Measurements from ENCODE around the gene MYH9.
A peak's percentile ranks its signal among the peaks of the same experiment; 100 is the strongest.
"Not testable (repeated sequence)": the region's sequence is repeated elsewhere in the genome, so short reads cannot be mapped to it uniquely, and the experiment has no call there.

Gene MYH9

GRCh38 chr22:36258701-36259614 is 128.8 kb downstream of the MYH9 start:
- no peak for DNase-seq (ENCODE audit: extremely low spot score, insufficient read length, low read depth)
- FAIRE-seq, result peak; percentile 24

DNA sequence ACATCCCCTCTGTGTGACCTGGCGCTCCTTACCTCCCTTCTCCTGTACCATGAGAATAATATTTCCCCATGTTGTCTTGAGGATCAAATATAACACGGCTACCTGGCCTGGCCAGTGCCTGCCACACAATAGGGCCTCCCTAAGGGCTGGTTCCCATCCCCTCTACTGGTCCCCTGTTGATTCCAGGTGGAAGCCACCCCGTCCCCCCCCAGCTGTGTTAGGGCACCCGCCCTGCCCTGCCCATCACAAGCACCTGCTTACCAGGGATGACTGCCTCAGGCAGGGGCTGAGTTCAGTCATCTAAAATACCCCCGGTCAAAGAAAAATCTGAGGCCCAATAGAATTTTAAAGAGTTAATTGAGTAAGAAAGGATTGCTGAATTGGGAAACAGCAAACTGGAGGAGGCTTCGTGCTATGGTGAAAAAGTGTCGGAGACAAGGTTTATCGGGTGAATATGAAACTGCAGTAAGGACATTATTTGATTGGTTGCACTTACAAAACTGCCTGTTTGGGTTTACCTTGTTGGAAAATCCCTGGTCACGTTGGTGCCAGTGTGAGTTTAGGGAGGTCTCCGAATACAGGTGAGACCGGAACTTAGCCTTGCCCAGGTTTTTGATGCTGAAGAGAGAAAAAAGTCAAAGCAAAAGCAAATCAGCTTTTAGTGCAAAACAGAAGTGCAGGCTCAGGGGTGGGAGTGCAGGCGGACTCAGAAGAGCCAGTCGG is 129.7 kb downstream of the MYH9 start:
- FAIRE-seq, result no peak

GRCh38 chr22:36257308-36257707 is 130.5 kb downstream of the MYH9 start:
- FAIRE-seq (no peak), DNase-seq (ENCODE audit: extremely low spot score, insufficient read length, low read depth) (no peak)

More for the DNA sequence above, 129.7 kb downstream of the MYH9 start:
- DNase-seq (ENCODE audit: extremely low spot score, insufficient read length, low read depth), result no peak

DNA sequence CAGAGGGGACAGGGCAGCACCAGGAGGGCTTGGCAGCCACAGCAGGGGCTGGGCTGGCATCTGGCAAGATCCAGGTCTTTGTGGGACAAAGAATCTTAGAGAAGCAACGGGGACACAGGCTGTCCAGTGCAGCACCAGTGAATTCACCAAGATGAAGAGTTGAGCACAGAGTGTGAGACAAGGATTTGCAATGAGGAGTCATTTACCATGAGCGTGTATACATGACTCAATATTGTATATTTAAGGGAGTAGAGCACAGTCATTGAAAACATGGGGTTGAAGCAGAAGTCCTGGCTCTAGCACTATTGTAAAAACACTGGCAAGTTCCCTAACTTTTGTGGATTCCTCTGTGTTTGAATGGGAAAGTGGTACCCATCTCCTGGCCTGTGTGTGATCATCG is 131.3 kb downstream of the MYH9 start:
- FAIRE-seq, result no peak

DNA sequence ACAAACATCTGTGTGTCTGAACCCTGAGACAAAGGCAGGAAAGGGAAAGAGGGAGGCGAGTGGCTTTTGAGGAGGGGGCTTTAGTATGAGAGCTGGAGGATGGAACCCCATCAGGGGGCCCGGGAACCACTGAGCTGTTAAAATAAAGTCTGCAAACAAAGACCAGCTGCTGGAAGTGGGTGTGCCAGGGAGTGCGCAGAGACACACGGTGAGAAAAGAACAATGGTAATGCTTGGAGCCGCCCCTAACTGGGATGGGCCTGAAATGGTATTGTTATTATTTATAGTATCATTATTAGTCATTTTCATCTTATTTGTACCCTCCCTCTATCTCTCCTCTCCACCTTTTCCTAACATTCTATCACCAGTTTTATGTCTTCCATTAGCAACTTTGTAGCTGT is 132.2 kb downstream of the MYH9 start:
- not testable (repeated sequence) for DNase-seq (ENCODE audit: extremely low spot score, insufficient read length, low read depth)

More for the DNA sequence above, 131.3 kb downstream of the MYH9 start:
- no peak for DNase-seq (ENCODE audit: extremely low spot score, insufficient read length, low read depth)

GRCh38 chr22:36253523-36254490 is 134.0 kb downstream of the MYH9 start:
- FAIRE-seq (peak; percentile 60), DNase-seq (ENCODE audit: extremely low spot score, insufficient read length, low read depth) (no peak)

More for the DNA sequence above, 132.2 kb downstream of the MYH9 start:
- not testable (repeated sequence) for FAIRE-seq

GRCh38 chr22:36252754-36253522 is 134.8 kb downstream of the MYH9 start, which contains the start of gene APOL1:
Gene APOL1, plus strand, starts transcription at chr22:36253133. Its CDS starts 1,823 bp downstream, at chr22:36254956.
- FAIRE-seq, result peak; percentile 97
- peak; percentile 35 for DNase-seq (ENCODE audit: extremely low spot score, insufficient read length, low read depth)

GRCh38 chr22:36251979-36252608 is 135.7 kb downstream of the MYH9 start:
- DNase-seq (ENCODE audit: extremely low spot score, insufficient read length, low read depth), result not testable (repeated sequence)
- FAIRE-seq, result peak; percentile 48

DNA sequence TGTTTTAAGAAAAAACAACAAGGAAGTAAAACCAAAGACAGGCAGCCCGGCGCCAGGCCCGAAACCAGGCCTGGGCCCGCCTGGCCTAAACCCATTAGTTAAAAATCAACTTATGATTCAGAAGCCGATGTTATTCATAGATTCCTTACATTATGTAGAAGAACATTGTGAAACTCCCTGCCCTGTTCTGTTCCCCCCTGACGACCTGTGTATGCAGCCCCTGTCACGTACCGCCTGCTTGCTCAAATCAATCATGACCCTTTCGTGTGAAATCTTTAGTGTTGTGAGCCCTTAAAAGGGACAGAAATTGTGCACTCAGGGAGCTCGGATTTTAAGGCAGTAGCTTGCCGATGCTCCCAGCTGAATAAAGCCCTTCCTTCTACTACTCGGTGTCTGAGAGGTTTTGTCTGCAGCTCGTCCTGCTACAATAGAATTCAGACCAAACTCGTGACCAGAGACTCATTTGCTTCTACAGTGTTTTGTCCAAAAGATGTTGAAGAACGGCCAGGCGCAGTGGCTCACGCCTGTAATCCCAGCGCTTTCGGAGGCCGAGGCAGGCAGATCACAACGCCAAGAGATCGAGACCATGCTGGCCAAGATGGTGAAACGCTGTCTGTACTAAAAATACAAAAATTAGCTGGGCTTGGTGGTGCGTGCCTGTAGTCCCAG is 137.3 kb downstream of the MYH9 start:
- FAIRE-seq, result peak; percentile 46
- DNase-seq (ENCODE audit: extremely low spot score, insufficient read length, low read depth), result not testable (repeated sequence)

GRCh38 chr22:36249160-36249559 is 138.6 kb downstream of the MYH9 start:
- DNase-seq (ENCODE audit: extremely low spot score, insufficient read length, low read depth) (no peak), FAIRE-seq (no peak)

- DNase-seq (ENCODE audit: extremely low spot score, insufficient read length, low read depth), result no peak
- no peak for FAIRE-seq
Measured at GRCh38 chr22:36247955-36248354, 139.8 kb downstream of the MYH9 start.

GRCh38 chr22:36246718-36247117 is 141.0 kb downstream of the MYH9 start:
- DNase-seq (ENCODE audit: extremely low spot score, insufficient read length, low read depth) (no peak), FAIRE-seq (no peak)

DNA sequence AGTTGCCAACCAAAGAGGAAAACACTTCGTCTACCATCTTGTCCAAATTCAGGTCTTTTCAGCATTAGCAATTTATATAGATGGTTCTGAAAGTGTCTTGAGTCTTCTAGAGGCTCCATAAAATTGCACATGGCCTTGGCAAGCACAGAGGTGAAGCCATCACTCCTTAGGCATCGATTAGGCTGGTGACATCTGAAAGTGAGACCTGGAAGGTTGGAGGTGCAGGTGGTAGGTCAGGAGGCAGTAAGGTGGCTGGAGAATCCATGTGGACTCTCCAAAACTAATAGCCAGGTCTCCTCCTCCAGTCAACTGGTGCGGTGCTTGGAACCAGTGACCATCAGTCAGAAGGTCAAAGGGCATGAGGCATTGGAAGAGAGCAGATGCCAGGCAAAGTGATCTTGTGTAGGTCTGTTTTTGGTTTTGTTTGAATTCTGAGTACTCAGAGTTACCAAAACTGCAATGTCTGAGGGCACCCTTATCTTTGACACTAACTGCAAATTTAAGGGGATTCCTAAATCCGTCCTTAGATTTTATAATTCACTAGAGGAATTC is 141.9 kb downstream of the MYH9 start:
- DNase-seq (ENCODE audit: extremely low spot score, insufficient read length, low read depth) (no peak), FAIRE-seq (no peak)

GRCh38 chr22:36244522-36245391 is 143.0 kb downstream of the MYH9 start:
- DNase-seq (ENCODE audit: extremely low spot score, insufficient read length, low read depth) (no peak), FAIRE-seq (no peak)

GRCh38 chr22:36243986-36244385 is 143.8 kb downstream of the MYH9 start:
- DNase-seq (ENCODE audit: extremely low spot score, insufficient read length, low read depth) (no peak), FAIRE-seq (no peak)

- peak; percentile 77 for DNase-seq (ENCODE audit: extremely low spot score, insufficient read length, low read depth)
- peak; percentile 99 for FAIRE-seq
Measured at GRCh38 chr22:36239401-36240171, 148.2 kb downstream of the MYH9 start, which contains the start of gene APOL2. Gene APOL2, minus strand, starts transcription at chr22:36239527. Its CDS starts 6,365 bp downstream, at chr22:36233162.
